H1 (cell line): Measurements from ENCODE around the gene CLDN6.

Experiments
- CTCF ChIP-seq, 3 experiments: IDR thresholded peaks; 1 replicate in 2 of 3; 2 replicates in 1 of 3; pipeline versions ENCODE4 v1.5.1 to v1.6.1; 2011; ENCODE audit warnings: low read length in 3 of 3, mild to moderate bottlenecking in 3 of 3, inconsistent platforms in 2 of 3, low read depth in 1 of 3, moderate library complexity in 1 of 3; ENCODE audit not compliant: insufficient read depth in 1 of 3; ENCODE audit errors: control extremely low read depth in 1 of 3
- EP300 ChIP-seq, 2 experiments: IDR thresholded peaks; 1 replicate in 1 of 2; 2 replicates in 1 of 2; pipeline ENCODE4 v1.6.1; 2011 to 2012; ENCODE audit warnings: low read depth in 2 of 2, low read length in 2 of 2, mild to moderate bottlenecking in 2 of 2, borderline replicate concordance in 1 of 2, inconsistent platforms in 1 of 2, moderate library complexity in 1 of 2
- GTF2F1 ChIP-seq: IDR thresholded peaks from 2 replicates; pipeline ENCODE4 v1.6.1; 2012; ENCODE audit warnings: low read depth, low read length, improper control_type of control experiment, borderline replicate concordance
- HDAC6 ChIP-seq: IDR thresholded peaks from one replicate; pipeline ENCODE4 v1.7.1; 2012; ENCODE audit warnings: low read depth, mild to moderate bottlenecking, inconsistent platforms, low read length, moderate library complexity
- JUN ChIP-seq: IDR thresholded peaks from 2 replicates; pipeline ENCODE4 v1.6.1; 2011; ENCODE audit warnings: low read depth, mild to moderate bottlenecking, improper control_type of control experiment, low read length
- POLR2A ChIP-seq, 2 experiments: IDR thresholded peaks; 1 replicate in 1 of 2; 2 replicates in 1 of 2; pipeline ENCODE4 v1.6.1; 2011; ENCODE audit warnings: low read depth in 2 of 2, low read length in 2 of 2, mild to moderate bottlenecking in 2 of 2; ENCODE audit errors: control extremely low read depth in 1 of 2
- RAD21 ChIP-seq, 2 experiments: IDR thresholded peaks in 1 of 2; conservative IDR thresholded peaks in 1 of 2; 2 replicates each; pipeline ENCODE4 v1.6.1; 2011; ENCODE audit warnings: low read depth in 2 of 2, low read length in 2 of 2, improper control_type of control experiment in 1 of 2, inconsistent platforms in 1 of 2, mild to moderate bottlenecking in 1 of 2, moderate library complexity in 1 of 2
- RNF2 ChIP-seq: fragments of 200-900, 300-1000 bp; sonication (generic); IDR thresholded peaks from 2 replicates; pipeline ENCODE4 v1.7.1; 2016; ENCODE audit warnings: borderline replicate concordance, low read depth, mild to moderate bottlenecking, antibody characterized with exemption, low read length; ENCODE audit not compliant: poor library complexity, severe bottlenecking; ENCODE audit errors: missing control alignments
- SAP30 ChIP-seq: fragments of 300-600 bp; sonication (generic); IDR thresholded peaks from 2 replicates; pipeline ENCODE4 v1.7.1; 2012; ENCODE audit warnings: low read length, moderate library complexity, mild to moderate bottlenecking, inconsistent platforms; ENCODE audit not compliant: insufficient read depth, insufficient replicate concordance
- TAF1 ChIP-seq: IDR thresholded peaks from 2 replicates; pipeline ENCODE4 v1.6.1; 2011; ENCODE audit warnings: mild to moderate bottlenecking, low read depth, low read length
- USF2 ChIP-seq: IDR thresholded peaks from 2 replicates; pipeline ENCODE4 v1.6.1; 2011; ENCODE audit warnings: low read length, improper control_type of control experiment

GRCh38 chr16:3025032-3026002, 7.3 kb upstream of the CLDN6 start:
- TF ChIP-seq TAF1: no peak
- TF ChIP-seq RNF2: no peak
- TF ChIP-seq CTCF (IDR thresholded peaks at IDR 0.05; ENCODE audit: control extremely low read depth in 1 of 3, insufficient read depth in 1 of 3, low read depth in 1 of 3, low read length in 3 of 3): no peak
- no peak; a peak in 1 of 3 replicates for TF ChIP-seq POLR2A (IDR thresholded peaks at IDR 0.05; ENCODE audit: control extremely low read depth in 1 of 2, low read depth in 2 of 2, low read length in 2 of 2)
- no peak for TF ChIP-seq GTF2F1
- TF ChIP-seq RAD21 (IDR thresholded peaks at IDR 0.05 in 1 of 2, conservative IDR thresholded peaks at IDR 0.05 in 1 of 2; ENCODE audit: low read depth in 2 of 2, low read length in 2 of 2): no peak
- no peak for TF ChIP-seq SAP30
- TF ChIP-seq EP300 (IDR thresholded peaks at IDR 0.05; ENCODE audit: borderline replicate concordance in 1 of 2, low read depth in 2 of 2, low read length in 2 of 2): no peak
- TF ChIP-seq HDAC6: no peak
- TF ChIP-seq JUN: no peak
- no peak for TF ChIP-seq USF2
